ENCODE data around the gene ZER1. TPM values are rescaled to one million over a fixed set of nuclear protein-coding genes. Genes with fewer than 3 reads are reported as not detected.

Gene ZER1
- total RNA-seq, 1 donor from 2014 or later, result 24.2 TPM

- Histone ChIP-seq H3K4me3 (ENCODE audit: low read depth, low read length) (no peak overlapping the region), H3K27me3 (ENCODE audit: control insufficient read depth, insufficient read depth, low read length) (no peaks in the 10 kb centered on the region), H3K36me3 (ENCODE audit: control insufficient read depth, insufficient read depth, low read length) (peaks cover 2% of the 10 kb centered on the region)
- TF ChIP-seq CTCF (IDR thresholded peaks at IDR 0.05; ENCODE audit: insufficient read depth, low read length, poor library complexity, severe bottlenecking), result no peak
- DNase-seq (ENCODE audit: low read depth), result no peak
These were observed 24.5 kb downstream of the ZER1 start for GRCh38 chr9:128747241-128747640.

- H3K27me3 ChIP-seq (ENCODE audit: control insufficient read depth, insufficient read depth, low read length), result no peaks in the 10 kb centered on the region
- TF ChIP-seq CTCF (IDR thresholded peaks at IDR 0.05; ENCODE audit: insufficient read depth, low read length, poor library complexity, severe bottlenecking), result no peak
- no peaks in the 10 kb centered on the region for H3K36me3 ChIP-seq (ENCODE audit: control insufficient read depth, insufficient read depth, low read length)
- no peak for DNase-seq (ENCODE audit: low read depth)
- no peak overlapping the region for H3K4me3 ChIP-seq (ENCODE audit: low read depth, low read length)
These were observed 28.3 kb downstream of the ZER1 start for GRCh38 chr9:128743421-128743820.

GRCh38 chr9:128742401-128742800 is 29.3 kb downstream of the ZER1 start:
- no peak for DNase-seq (ENCODE audit: low read depth)
- Histone ChIP-seq H3K36me3 (ENCODE audit: control insufficient read depth, insufficient read depth, low read length) (no peaks in the 10 kb centered on the region), H3K4me3 (ENCODE audit: low read depth, low read length) (no peak overlapping the region), H3K27me3 (ENCODE audit: control insufficient read depth, insufficient read depth, low read length) (no peaks in the 10 kb centered on the region)
- TF ChIP-seq CTCF (IDR thresholded peaks at IDR 0.05; ENCODE audit: insufficient read depth, low read length, poor library complexity, severe bottlenecking), result no peak

GRCh38 chr9:128735373-128735772 is 36.4 kb downstream of the ZER1 start:
- Histone ChIP-seq H3K27me3 (ENCODE audit: control insufficient read depth, insufficient read depth, low read length) (no peaks in the 10 kb centered on the region), H3K36me3 (ENCODE audit: control insufficient read depth, insufficient read depth, low read length) (no peaks in the 10 kb centered on the region), H3K4me3 (ENCODE audit: low read depth, low read length) (no peak overlapping the region)
- no peak for TF ChIP-seq CTCF (IDR thresholded peaks at IDR 0.05; ENCODE audit: insufficient read depth, low read length, poor library complexity, severe bottlenecking)
- no peak for DNase-seq (ENCODE audit: low read depth)

- no peaks in the 10 kb centered on the region for H3K27me3 ChIP-seq (ENCODE audit: control insufficient read depth, insufficient read depth, low read length)
- H3K36me3 ChIP-seq (ENCODE audit: control insufficient read depth, insufficient read depth, low read length), result no peaks in the 10 kb centered on the region
- H3K4me3 ChIP-seq (ENCODE audit: low read depth, low read length), result no peak overlapping the region
- peak; percentile 72 for DNase-seq (ENCODE audit: low read depth)
- TF ChIP-seq CTCF (IDR thresholded peaks at IDR 0.05; ENCODE audit: insufficient read depth, low read length, poor library complexity, severe bottlenecking), result peak; percentile 83
These were observed 38.5 kb downstream of the ZER1 start for GRCh38 chr9:128733256-128733655.

GRCh38 chr9:128732576-128732975 is 39.2 kb downstream of the ZER1 start:
- TF ChIP-seq CTCF (IDR thresholded peaks at IDR 0.05; ENCODE audit: insufficient read depth, low read length, poor library complexity, severe bottlenecking), result no peak
- no peaks in the 10 kb centered on the region for H3K27me3 ChIP-seq (ENCODE audit: control insufficient read depth, insufficient read depth, low read length)
- no peak overlapping the region for H3K4me3 ChIP-seq (ENCODE audit: low read depth, low read length)

More at GRCh38 chr9:128732576-128732975, 39.2 kb downstream of the ZER1 start:
- no peak for DNase-seq (ENCODE audit: low read depth)
- no peaks in the 10 kb centered on the region for H3K36me3 ChIP-seq (ENCODE audit: control insufficient read depth, insufficient read depth, low read length)
